Measurements from ENCODE around the gene KCNH2. TPM values are rescaled to one million over a fixed set of nuclear protein-coding genes. Genes with fewer than 3 reads are reported as not detected.

The KCNH2 gene
- total RNA-seq, 4 donors from 2014 or later = 0.33 to 0.93 (median 0.63) TPM

DNA sequence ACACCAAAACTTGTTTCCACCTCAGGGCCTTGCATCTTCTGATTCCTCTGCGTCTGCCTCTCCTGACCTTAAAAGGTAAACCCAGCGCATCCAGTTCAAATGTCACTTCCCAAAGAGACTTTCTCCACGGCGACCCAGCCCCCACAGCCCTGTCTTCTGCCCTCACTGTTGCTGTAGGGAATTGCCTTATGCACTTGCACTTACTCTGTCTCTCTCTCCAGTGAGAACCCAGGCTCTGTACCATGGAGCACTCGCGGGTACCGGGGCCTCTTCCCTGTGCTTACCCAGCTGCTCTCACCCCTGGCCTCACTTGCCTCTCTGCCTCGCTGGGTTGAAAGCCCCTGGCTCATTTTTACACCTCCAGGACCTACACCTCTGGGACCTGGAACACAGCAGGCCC lies 77.4 kb downstream of the KCNH2 start:
- 80 to 87% methylated on average over 8 of the region's 8 CpGs for WGBS, 2 donors
- Histone ChIP-seq H3K9me3 (no peaks in the 10 kb centered on the region), H3K27me3 (no peaks in the 10 kb centered on the region), H3K27ac (no peak overlapping the region), H3K4me1 (no peaks in the 10 kb centered on the region), H3K36me3 (no peaks in the 10 kb centered on the region), H3K4me3 (replicated peaks in 1 of 3) (no peak overlapping the region)
- DNase-seq = no peak
- TF ChIP-seq, protein P1, sequence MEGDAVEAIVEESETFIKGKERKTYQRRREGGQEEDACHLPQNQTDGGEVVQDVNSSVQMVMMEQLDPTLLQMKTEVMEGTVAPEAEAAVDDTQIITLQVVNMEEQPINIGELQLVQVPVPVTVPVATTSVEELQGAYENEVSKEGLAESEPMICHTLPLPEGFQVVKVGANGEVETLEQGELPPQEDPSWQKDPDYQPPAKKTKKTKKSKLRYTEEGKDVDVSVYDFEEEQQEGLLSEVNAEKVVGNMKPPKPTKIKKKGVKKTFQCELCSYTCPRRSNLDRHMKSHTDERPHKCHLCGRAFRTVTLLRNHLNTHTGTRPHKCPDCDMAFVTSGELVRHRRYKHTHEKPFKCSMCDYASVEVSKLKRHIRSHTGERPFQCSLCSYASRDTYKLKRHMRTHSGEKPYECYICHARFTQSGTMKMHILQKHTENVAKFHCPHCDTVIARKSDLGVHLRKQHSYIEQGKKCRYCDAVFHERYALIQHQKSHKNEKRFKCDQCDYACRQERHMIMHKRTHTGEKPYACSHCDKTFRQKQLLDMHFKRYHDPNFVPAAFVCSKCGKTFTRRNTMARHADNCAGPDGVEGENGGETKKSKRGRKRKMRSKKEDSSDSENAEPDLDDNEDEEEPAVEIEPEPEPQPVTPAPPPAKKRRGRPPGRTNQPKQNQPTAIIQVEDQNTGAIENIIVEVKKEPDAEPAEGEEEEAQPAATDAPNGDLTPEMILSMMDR (IDR thresholded peaks at IDR 0.05) = no peak
- intact Hi-C loops (cut with DNase I) = no loop called here

DNA sequence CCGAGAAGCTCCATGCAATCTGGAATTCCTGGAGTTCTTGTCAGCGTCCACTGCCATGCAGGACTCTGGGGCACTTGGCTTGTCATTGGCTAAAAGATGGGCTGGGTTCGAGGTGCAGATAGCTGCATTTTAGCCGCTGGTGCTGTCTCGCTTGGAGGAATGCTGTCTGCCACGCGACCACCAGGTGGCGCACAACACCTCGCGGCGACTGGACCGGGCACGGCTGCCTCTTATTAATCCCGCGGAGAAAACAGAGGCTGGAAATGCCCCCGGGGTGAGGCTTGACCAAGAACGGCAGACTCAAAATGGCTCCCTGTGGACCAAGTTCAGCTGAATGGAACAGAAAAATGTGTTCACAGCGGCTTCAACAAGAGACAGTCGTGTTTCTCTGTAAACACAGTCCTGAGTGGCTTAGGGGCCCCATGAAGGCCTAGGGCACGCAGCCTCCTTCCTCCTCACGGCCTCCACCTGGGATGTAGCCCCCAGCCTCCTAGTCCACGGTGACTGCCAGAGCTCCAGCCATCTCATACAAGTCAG lies 79.6 kb downstream of the KCNH2 start:
- peak; percentile 70 to 78 for DNase-seq
- Histone ChIP-seq H3K27ac (no peak overlapping the region), H3K36me3 (no peaks in the 10 kb centered on the region), H3K4me1 (no peaks in the 10 kb centered on the region), H3K27me3 (no peaks in the 10 kb centered on the region), H3K9me3 (no peaks in the 10 kb centered on the region), H3K4me3 (replicated peaks in 1 of 3) (no peak overlapping the region)
- TF ChIP-seq POLR2A (IDR thresholded peaks at IDR 0.05) = no peak
- TF ChIP-seq, protein P1 (IDR thresholded peaks at IDR 0.05) = peak; percentile 82 to 91 (median 89)
- intact Hi-C loops (cut with DNase I) = loop anchor here (5.0 kb wide), 2 partner anchors 89 to 214 kb away; no protein-coding TSS in a partner anchor
- WGBS, 2 donors = 12 to 25% methylated on average over 10 to 20 of the region's 22 CpGs

DNA sequence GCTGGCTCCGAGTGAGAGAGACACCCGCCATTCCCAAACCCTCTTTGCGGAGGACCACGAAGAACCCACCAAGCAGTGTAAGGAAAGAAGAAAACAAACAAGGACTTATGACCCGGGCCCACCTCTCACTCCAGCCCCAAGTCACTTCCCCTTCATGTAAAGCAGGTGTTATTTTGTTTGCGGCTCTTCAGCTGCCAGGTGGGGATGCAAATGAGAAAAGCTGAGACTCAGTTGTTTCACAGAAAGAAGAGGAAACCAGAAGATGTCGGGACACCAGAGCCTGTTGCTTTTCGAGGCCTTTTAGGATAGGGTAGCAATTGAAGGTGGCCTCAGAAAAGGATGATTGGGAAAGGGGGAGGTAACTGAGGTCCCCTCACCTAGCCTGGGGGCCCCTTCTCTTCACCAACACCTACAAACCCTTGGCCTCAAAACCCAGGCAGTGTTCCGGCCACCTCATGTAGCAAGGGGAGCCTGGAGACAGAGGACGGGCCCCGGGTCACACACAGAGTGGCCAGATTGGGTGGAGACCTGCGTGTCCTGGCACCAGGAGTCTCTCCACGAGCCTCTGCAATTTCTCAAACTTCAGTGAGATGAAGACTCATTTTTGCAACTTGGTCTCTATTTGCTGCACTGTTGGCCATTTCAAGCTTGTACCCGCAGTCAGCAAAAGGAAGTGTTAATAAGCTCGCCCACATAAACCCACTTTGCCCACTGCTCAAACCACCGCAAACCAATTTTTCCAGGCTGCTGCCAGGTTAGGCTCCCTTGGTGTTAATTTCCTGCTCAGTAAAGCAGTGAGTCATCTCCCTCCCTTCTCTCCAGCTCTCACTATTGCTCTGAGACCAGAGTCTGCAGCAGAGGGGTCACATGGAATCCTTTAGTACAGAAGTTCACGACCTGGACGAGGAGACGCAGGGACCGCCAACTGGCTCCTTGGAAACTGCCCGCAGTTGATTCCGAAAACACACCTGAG lies 80.3 kb downstream of the KCNH2 start:
- H3K27me3 ChIP-seq = no peaks in the 10 kb centered on the region
- H3K4me3 ChIP-seq (replicated peaks in 1 of 3) = no peak overlapping the region
- no peaks in the 10 kb centered on the region for H3K9me3 ChIP-seq
- no peak for DNase-seq
- no peaks in the 10 kb centered on the region for H3K36me3 ChIP-seq
- 46 to 52% methylated on average over 22 of the region's 22 CpGs for WGBS, 2 donors
- intact Hi-C loops (cut with DNase I) = loop anchor here (5.0 kb wide), 2 partner anchors 90 to 215 kb away; no protein-coding TSS in a partner anchor
- no peaks in the 10 kb centered on the region for H3K4me1 ChIP-seq
- TF ChIP-seq, protein P1 (IDR thresholded peaks at IDR 0.05) = no peak
- TF ChIP-seq POLR2A (IDR thresholded peaks at IDR 0.05) = no peak
- H3K27ac ChIP-seq = no peak overlapping the region

DNA sequence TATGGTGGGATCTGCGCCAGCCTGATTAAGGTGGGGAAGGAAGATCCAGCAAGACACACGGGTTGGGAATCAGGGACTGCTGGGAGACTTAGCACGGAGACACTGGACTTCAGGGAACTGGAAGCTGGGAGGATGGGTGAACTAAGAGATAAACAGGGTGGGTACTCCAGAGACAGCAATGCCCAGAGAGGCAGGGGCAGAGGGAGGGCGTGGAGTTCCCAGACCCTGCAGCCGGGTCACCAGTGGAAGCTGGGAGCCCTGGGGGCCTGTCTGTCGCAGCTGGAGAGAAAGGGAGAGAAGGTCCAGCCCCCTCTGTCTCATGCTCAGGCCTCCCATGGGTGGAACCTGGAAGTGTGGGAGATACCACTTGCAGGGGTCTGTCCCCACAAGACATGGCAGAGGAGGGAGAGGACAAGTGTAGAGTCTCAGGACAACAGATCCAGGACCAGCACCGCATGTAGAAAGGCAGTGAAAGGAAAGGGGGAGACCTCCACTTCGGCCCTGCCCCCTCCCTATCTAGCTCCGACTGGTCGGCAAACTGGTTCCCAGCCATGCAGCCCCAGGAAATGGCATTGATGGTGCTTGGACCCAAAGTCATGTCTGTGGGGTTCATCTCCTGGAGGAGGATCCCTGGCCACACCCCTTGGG lies 81.4 kb downstream of the KCNH2 start:
- H3K4me1 ChIP-seq = no peaks in the 10 kb centered on the region
- intact Hi-C loops (cut with DNase I) = loop anchor here (5.0 kb wide), 2 partner anchors 91 to 216 kb away; no protein-coding TSS in a partner anchor
- H3K4me3 ChIP-seq (replicated peaks in 1 of 3) = no peak overlapping the region
- TF ChIP-seq, protein P1 (IDR thresholded peaks at IDR 0.05) = no peak
- no peak for TF ChIP-seq POLR2A (IDR thresholded peaks at IDR 0.05)
- DNase-seq = no peak
- no peak overlapping the region for H3K27ac ChIP-seq
- no peaks in the 10 kb centered on the region for H3K9me3 ChIP-seq
- H3K36me3 ChIP-seq = no peaks in the 10 kb centered on the region
- WGBS, 2 donors = 51 to 68% methylated on average over 10 of the region's 10 CpGs
- no peaks in the 10 kb centered on the region for H3K27me3 ChIP-seq

All from thyroid gland (tissue), 4 donors.